ENCODE measurements around the gene GPC2.

The GPC2 gene

DNA sequence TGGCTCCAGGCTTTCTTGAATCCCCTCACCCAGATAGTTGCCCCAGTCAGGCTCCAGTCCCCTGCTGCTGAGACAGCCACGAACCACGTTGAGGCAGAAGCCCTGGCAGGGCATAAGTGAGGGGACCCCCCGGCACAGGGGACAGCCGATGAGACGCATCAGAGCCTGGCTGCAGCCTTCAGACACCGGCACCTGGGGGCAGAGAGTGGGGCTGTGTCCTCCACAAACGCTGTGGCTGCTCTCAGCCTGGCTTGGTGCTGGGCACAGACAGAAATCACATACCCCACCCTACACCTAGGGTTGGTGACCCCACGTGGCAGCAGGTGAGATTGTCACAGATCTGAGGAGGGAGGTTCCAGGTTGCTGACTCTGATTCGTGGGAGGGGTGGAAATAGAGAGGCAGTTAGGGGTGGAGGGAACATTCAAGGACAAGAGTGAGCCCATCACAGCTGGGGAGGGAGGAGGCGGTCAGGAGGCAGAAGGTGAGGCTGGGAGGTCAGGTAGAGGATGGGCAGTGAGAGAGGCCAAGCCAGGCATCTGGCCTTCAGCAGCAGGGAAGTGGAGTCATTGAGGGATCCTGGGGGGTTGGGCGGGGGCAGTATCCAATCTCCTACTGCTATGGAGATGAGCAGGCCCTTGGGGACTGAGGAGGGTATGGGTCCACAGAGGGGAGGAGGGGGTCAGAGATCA lies 3.2 kb downstream of the GPC2 start:
- DNase-seq (ENCODE audit: low read depth) = no peak
- TF ChIP-seq, protein P1, sequence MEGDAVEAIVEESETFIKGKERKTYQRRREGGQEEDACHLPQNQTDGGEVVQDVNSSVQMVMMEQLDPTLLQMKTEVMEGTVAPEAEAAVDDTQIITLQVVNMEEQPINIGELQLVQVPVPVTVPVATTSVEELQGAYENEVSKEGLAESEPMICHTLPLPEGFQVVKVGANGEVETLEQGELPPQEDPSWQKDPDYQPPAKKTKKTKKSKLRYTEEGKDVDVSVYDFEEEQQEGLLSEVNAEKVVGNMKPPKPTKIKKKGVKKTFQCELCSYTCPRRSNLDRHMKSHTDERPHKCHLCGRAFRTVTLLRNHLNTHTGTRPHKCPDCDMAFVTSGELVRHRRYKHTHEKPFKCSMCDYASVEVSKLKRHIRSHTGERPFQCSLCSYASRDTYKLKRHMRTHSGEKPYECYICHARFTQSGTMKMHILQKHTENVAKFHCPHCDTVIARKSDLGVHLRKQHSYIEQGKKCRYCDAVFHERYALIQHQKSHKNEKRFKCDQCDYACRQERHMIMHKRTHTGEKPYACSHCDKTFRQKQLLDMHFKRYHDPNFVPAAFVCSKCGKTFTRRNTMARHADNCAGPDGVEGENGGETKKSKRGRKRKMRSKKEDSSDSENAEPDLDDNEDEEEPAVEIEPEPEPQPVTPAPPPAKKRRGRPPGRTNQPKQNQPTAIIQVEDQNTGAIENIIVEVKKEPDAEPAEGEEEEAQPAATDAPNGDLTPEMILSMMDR (IDR thresholded peaks at IDR 0.05; ENCODE audit: control insufficient read depth, extremely low read depth, insufficient read depth) = no peak
- no peak overlapping the region for H3K4me3 ChIP-seq (ENCODE audit: low read depth, low read length)

DNA sequence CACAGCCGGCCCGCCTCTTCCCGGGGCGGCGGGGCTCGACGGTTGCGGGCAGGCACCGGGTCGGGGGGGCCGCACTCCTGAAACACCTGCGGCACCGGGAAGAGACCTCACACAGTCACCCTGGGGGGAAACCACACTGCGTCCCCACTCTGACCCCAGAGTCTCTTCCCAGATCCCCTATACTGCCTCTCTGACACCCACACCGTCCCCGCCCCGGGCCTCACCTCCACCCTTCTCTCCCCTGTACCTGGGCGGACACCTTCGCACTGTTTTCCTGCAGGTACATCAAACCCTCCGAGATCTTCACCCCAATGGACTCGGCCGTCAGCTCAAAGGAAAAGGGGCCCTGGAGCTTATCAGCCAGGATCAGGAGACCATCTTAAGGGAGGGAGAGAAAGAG lies 5.3 kb downstream of the GPC2 start:
- TF ChIP-seq, protein P1 (IDR thresholded peaks at IDR 0.05; ENCODE audit: control insufficient read depth, extremely low read depth, insufficient read depth) = no peak
- H3K4me3 ChIP-seq (ENCODE audit: low read depth, low read length) = no peak overlapping the region
- no peak for DNase-seq (ENCODE audit: low read depth)

DNA sequence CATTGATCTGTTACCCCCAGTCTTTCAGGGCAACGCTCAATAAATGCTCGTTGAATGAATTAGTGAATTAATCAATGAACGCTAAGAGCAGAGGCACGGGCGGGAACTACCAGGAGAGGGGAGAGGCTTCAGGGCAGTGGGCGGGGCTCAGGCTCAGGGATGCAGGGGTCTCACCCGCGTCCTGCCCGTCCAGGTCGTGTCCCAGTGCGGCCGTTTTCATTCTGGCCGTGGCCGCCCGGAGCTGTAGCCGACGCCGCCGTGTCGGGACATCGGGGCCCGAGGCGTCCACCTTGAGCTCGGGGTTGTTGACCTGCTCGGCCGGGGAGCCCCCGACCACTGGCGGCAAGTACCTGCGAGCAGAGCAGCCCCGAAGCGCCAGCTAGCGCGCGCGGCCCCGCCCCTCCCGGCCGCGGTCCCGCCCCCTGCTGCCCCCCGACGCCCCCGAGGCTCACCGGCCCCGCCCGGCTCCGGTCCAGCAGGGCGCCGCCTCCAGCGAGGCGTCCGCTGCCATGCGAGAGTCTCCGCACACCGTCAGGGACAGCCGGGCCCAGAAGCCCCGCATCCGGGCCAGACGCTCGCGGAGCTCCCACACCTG lies 6.0 kb downstream of the GPC2 start:
- TF ChIP-seq, protein P1 (IDR thresholded peaks at IDR 0.05; ENCODE audit: control insufficient read depth, extremely low read depth, insufficient read depth) = no peak
- DNase-seq (ENCODE audit: low read depth) = no peak
- no peak overlapping the region for H3K4me3 ChIP-seq (ENCODE audit: low read depth, low read length)

DNA sequence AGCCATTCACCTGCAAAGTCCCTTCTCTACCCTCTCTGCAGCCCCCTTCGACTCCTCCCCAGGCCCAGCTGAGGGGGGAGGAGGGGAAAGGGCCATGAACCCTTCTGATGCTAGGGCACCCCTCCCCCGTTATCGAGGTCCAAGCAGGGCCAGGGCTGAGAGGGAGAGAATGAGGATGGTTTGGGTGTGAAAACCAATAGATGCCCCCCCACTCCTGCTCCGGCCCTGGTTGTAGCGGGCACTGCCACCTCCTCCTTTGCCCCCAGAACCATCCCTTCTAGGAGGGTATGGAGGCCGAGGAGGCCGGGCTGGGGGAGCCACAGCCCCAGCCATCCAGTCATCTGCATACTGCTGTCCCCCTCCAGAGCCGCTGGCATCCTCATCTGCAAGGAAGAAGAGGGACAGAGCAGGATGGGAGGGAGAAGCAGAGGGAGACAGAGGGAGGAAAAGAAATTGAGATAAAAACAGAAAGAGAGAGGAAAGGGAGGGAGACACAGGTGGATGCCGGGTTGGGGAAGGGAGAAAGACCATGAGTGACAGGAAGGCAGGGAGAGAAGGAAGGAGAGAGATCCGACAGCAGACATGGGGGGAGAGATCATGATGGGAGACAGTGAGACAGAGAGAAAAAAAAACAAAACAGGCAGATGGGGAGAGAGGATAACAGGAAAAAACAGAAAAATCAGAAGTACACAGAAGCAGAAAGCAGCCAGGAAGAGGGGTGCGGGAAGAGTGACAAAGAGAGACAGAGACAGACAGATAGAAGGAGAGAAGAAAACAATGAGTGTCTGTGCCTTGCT lies 6.9 kb downstream of the GPC2 start:
- TF ChIP-seq, protein P1 (IDR thresholded peaks at IDR 0.05; ENCODE audit: control insufficient read depth, extremely low read depth, insufficient read depth) = no peak
- H3K4me3 ChIP-seq (ENCODE audit: low read depth, low read length) = no peak overlapping the region
- DNase-seq (ENCODE audit: low read depth) = no peak

DNA sequence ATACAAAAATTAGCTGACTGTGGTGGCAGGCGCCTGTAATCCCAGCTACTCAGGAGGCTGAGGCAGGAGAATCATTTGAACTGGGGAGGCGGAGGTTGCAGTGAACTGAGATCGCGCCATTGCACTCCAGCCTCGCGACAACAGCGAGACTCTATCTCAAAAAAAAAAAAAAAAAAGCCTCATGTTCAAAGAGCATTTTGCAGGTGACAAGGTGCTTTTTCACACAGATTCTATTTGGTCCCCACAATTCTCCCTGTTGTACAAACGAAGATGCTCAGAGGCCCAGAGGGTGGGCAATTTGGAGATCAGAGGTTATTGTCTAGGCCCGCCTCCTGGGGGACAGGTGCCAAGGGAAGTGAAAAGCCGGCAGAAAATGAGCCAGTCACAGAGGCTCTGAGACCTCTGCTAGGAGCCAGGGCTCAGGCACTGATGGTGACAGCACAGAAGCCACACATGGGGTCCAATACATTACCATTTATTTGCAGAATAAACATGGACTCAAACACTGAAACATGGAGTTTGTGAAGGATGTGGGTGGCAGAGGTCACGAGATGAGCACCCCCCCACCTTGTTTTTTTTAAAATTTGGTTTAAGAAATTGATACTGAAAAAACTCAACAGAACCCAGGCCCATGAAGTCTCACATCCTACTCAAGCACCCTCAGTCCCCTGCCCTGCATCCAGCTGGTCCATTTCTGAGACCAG lies 7.9 kb downstream of the GPC2 start:
- DNase-seq (ENCODE audit: low read depth) = no peak
- H3K4me3 ChIP-seq (ENCODE audit: low read depth, low read length) = no peak overlapping the region

DNA sequence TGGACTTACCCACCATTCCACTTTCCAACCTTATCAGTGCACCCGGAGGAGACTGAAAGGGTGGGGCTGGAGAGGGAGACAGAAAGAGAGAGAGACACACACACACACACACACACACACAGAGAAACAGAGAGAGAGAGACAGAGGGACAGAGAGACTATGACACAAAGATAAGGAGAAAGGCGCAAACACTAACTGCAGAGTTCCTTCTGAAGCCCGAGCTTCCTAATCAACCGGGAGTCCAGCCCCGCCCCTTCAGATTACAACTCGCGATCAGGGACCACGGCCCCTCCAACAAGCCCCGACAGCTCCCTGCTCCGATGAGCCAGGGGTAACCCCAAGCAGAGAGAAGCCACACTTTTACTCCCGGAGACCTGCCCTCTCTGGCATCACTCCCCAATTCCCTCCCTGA lies 9.3 kb downstream of the GPC2 start:
- H3K4me3 ChIP-seq (ENCODE audit: low read depth, low read length) = no peak overlapping the region
- no peak for DNase-seq (ENCODE audit: low read depth)
- TF ChIP-seq, protein P1 (IDR thresholded peaks at IDR 0.05; ENCODE audit: control insufficient read depth, extremely low read depth, insufficient read depth) = no peak

More for the DNA sequence above, 7.9 kb downstream of the GPC2 start:
- TF ChIP-seq, protein P1 (IDR thresholded peaks at IDR 0.05; ENCODE audit: control insufficient read depth, extremely low read depth, insufficient read depth) = no peak
